H9 (cell line): ENCODE measurements around the gene BRAF. TPM values are rescaled to one million over a fixed set of nuclear protein-coding genes. Genes with fewer than 3 reads are reported as not detected.

Experiments
- DNase-seq: peaks from one replicate; pipeline ENCODE4 v3.0.0-alpha.2; 2017
- H2AFZ ChIP-seq: one replicate; pipeline ENCODE4 v1.6.1; 2013; ENCODE audit warnings: mild to moderate bottlenecking, low read length, control low read depth, moderate library complexity
- H2AK5ac ChIP-seq: 2 replicates; pipeline ENCODE4 v1.6.1; 2013; ENCODE audit warnings: low read length, control low read depth, mixed read lengths; ENCODE audit not compliant: insufficient read length
- H2BK120ac ChIP-seq: one replicate; pipeline ENCODE4 v1.6.1; 2013; ENCODE audit warnings: low read depth, mild to moderate bottlenecking, low read length, control low read depth, inconsistent platforms; ENCODE audit not compliant: poor library complexity, severe bottlenecking
- H2BK12ac ChIP-seq: 2 replicates; pipeline ENCODE4 v1.6.1; 2013; ENCODE audit warnings: low read length, control low read depth, mixed read lengths, low read depth; ENCODE audit not compliant: insufficient read length
- H2BK15ac ChIP-seq: 2 replicates; pipeline ENCODE4 v1.6.1; 2013; ENCODE audit warnings: low read depth, low read length, control low read depth
- H2BK20ac ChIP-seq: one replicate; pipeline ENCODE4 v1.6.1; 2013; ENCODE audit warnings: low read depth, mild to moderate bottlenecking, low read length, control low read depth, inconsistent platforms; ENCODE audit not compliant: poor library complexity, severe bottlenecking
- H2BK5ac ChIP-seq: 2 replicates; pipeline ENCODE4 v1.6.1; 2013; ENCODE audit warnings: low read length, control low read depth, mixed read lengths; ENCODE audit not compliant: insufficient read length
- H3K14ac ChIP-seq: 2 replicates; pipeline ENCODE4 v1.6.1; 2013; ENCODE audit warnings: low read length, control low read depth; ENCODE audit not compliant: insufficient read depth
- H3K18ac ChIP-seq: 2 replicates; pipeline ENCODE4 v1.6.1; 2013; ENCODE audit warnings: low read depth, mild to moderate bottlenecking, mixed read lengths, low read length, control low read depth; ENCODE audit not compliant: insufficient read length
- H3K23ac ChIP-seq: 2 replicates; pipeline ENCODE4 v1.6.1; 2013; ENCODE audit warnings: low read length, control low read depth, mixed read lengths, low read depth; ENCODE audit not compliant: insufficient read length
- H3K23me2 ChIP-seq: 2 replicates; pipeline ENCODE4 v1.6.1; 2013; ENCODE audit warnings: low read depth, mild to moderate bottlenecking, mixed read lengths, low read length, control low read depth; ENCODE audit not compliant: insufficient read length, poor library complexity, severe bottlenecking
- H3K27ac ChIP-seq: 2 replicates; pipeline ENCODE4 v1.5.1; 2013; ENCODE audit warnings: low read length, control low read depth, mixed read lengths, low read depth; ENCODE audit not compliant: insufficient read length
- H3K27me3 ChIP-seq: 2 replicates; pipeline ENCODE4 v1.6.1; 2013; ENCODE audit warnings: low read length, control low read depth, inconsistent platforms; ENCODE audit not compliant: insufficient read depth
- H3K4ac ChIP-seq: 2 replicates; pipeline ENCODE4 v1.6.1; 2013; ENCODE audit warnings: low read depth, mild to moderate bottlenecking, control low read depth, inconsistent platforms, low read length, moderate library complexity
- H3K4me1 ChIP-seq: 2 replicates; pipeline ENCODE4 v1.6.1; 2013; ENCODE audit warnings: low read length, control low read depth, inconsistent platforms; ENCODE audit not compliant: insufficient read depth
- H3K4me2 ChIP-seq: 2 replicates; pipeline ENCODE4 v1.6.1; 2013; ENCODE audit warnings: low read length, control low read depth, mixed read lengths; ENCODE audit not compliant: insufficient read length, insufficient read depth
- H3K56ac ChIP-seq: 2 replicates; pipeline ENCODE4 v1.6.1; 2013; ENCODE audit warnings: low read depth, mild to moderate bottlenecking, mixed read lengths, low read length, control low read depth; ENCODE audit not compliant: insufficient read length
- H3K79me1 ChIP-seq: 2 replicates; pipeline ENCODE4 v1.6.1; 2013; ENCODE audit warnings: low read depth, mild to moderate bottlenecking, moderate library complexity, low read length, control low read depth, inconsistent platforms; ENCODE audit not compliant: insufficient read depth, poor library complexity, severe bottlenecking
- H3K79me2 ChIP-seq: 2 replicates; pipeline ENCODE4 v1.6.1; 2013; ENCODE audit warnings: low read length, control low read depth, inconsistent platforms; ENCODE audit not compliant: insufficient read depth
- H3K9ac ChIP-seq: 2 replicates; pipeline ENCODE4 v1.6.1; 2013; ENCODE audit warnings: low read length, control low read depth, mixed read lengths; ENCODE audit not compliant: insufficient read length; ENCODE audit errors: extremely low read depth
- H3K9me3 ChIP-seq: one replicate; pipeline ENCODE4 v1.6.1; 2013; ENCODE audit warnings: low read depth, low read length, inconsistent platforms; ENCODE audit not compliant: control insufficient read depth
- H3T11ph ChIP-seq: one replicate; pipeline ENCODE4 v1.6.1; 2013; ENCODE audit warnings: mild to moderate bottlenecking, low read length, control low read depth, inconsistent platforms
- H4K20me1 ChIP-seq: one replicate; pipeline ENCODE4 v1.6.1; 2013; ENCODE audit not compliant: control insufficient read depth, insufficient read length, insufficient read depth
- H4K5ac ChIP-seq: 2 replicates; pipeline ENCODE4 v1.6.1; 2013; ENCODE audit warnings: low read depth, mild to moderate bottlenecking, mixed read lengths, low read length, control low read depth; ENCODE audit not compliant: insufficient read length
- H4K8ac ChIP-seq: replicated peaks from 2 replicates; pipeline ENCODE4 v1.6.1; 2013; ENCODE audit warnings: low read length, control low read depth, mixed read lengths, low read depth; ENCODE audit not compliant: insufficient read length
- H4K91ac ChIP-seq: 2 replicates; pipeline ENCODE4 v1.6.1; 2013; ENCODE audit warnings: low read depth, mild to moderate bottlenecking, moderate library complexity, mixed read lengths, low read length, control low read depth; ENCODE audit not compliant: insufficient read length
- H3K27ac Mint-ChIP-seq, 3 experiments: 2 replicates in 2 of 3; 3 replicates in 1 of 3; pipeline ENCODE4 v1.8.0; 2020 to 2021; ENCODE audit warnings: mixed read lengths in 3 of 3, mild to moderate bottlenecking in 1 of 3, moderate library complexity in 1 of 3
- H3K27me3 Mint-ChIP-seq: 2 replicates; pipeline ENCODE4 v1.8.0; 2021; ENCODE audit warnings: low read depth, mild to moderate bottlenecking, moderate library complexity, mixed read lengths
- H3K36me3 Mint-ChIP-seq, 3 experiments: 2 replicates in 2 of 3; 3 replicates in 1 of 3; pipeline ENCODE4 v1.8.0; 2020 to 2021; ENCODE audit warnings: low read depth in 3 of 3, mixed read lengths in 3 of 3; ENCODE audit not compliant: insufficient read depth in 1 of 3
- H3K4me1 Mint-ChIP-seq, 2 experiments: 2 replicates each; pipeline ENCODE4 v1.8.0; 2020; ENCODE audit warnings: mixed read lengths in 2 of 2
- H3K4me3 Mint-ChIP-seq, 2 experiments: 2 replicates in 1 of 2; 3 replicates in 1 of 2; pipeline ENCODE4 v1.8.0; 2020 to 2021; ENCODE audit warnings: mild to moderate bottlenecking in 2 of 2, mixed read lengths in 2 of 2, moderate library complexity in 1 of 2
- H3K9me3 Mint-ChIP-seq, 2 experiments: 2 replicates in 1 of 2; 3 replicates in 1 of 2; pipeline ENCODE4 v1.8.0; 2020; ENCODE audit warnings: mild to moderate bottlenecking in 2 of 2, mixed read lengths in 2 of 2, moderate library complexity in 1 of 2
- WGBS: extraction: QIAGEN DNeasy Blood & Tissue Kit; methylation state at CpG from one replicate; pipeline ENCODE4 v1.1.7; 2013; ENCODE audit warnings: missing lambda C conversion rate, low lambda C conversion rate, mixed read lengths; ENCODE audit not compliant: insufficient read length; ENCODE audit errors: extremely low coverage; 5-methylcytosine and 5-hydroxymethylcytosine counted together
- total RNA-seq: library from RNA; stranded (reverse); gene quantifications from 2 replicates; pipeline ENCODE4 v1.2.1, GENCODE V29; 2021
- TF ChIP-seq, protein P1 (sequence below): fragments of 200-600 bp; sonication (generic); conservative IDR thresholded peaks from 3 replicates; pipeline ENCODE4 v1.8.0; 2021; ENCODE audit warnings: antibody characterized with exemption, mild to moderate bottlenecking

Gene BRAF
- total RNA-seq, 1 experiment from 2014 or later: 32.9 TPM

DNA sequence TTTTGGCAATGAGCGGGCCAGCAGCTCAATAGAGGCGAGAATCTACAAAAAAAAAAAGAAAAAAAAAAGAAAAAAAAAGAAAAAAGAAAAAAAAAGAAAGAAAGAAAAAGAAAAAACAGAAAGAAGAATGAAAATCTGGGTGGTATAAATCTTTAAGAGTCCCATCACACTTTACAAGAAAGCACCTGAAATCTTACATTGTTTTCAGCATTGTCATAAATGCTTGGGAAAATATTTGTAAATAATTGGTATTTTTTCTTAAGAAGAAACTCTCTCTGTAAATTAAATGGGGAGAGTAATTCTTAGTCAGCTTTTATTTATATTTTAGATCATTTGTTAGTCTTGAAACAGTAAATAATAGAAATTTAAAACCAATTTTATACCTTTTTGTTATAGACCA, 190.0 kb downstream of the BRAF start:
- Histone ChIP-seq H3K79me2 (no peaks in the 10 kb centered on the region), H2BK15ac (no peak overlapping the region), H3K14ac (no peak overlapping the region), H2BK20ac (no peak overlapping the region), H3T11ph (no peak overlapping the region), H3K23ac (no peak overlapping the region), H3K56ac (no peak overlapping the region), H3K4me1 (no peaks in the 10 kb centered on the region), H4K8ac (no peak overlapping the region), H3K79me1 (no peaks in the 10 kb centered on the region), H4K91ac (no peak overlapping the region), H3K27me3 (no peaks in the 10 kb centered on the region), H3K9me3 (no peaks in the 10 kb centered on the region), H2BK12ac (no peak overlapping the region), H2AFZ (no peak overlapping the region), H2AK5ac (no peak overlapping the region), H4K20me1 (no peaks in the 10 kb centered on the region), H3K4ac (no peak overlapping the region), H2BK120ac (no peak overlapping the region), H2BK5ac (no peak overlapping the region), H3K4me2 (no peak overlapping the region), H3K27ac (no peak overlapping the region), H3K23me2 (no peaks in the 10 kb centered on the region), H3K9ac (no peak overlapping the region), H4K5ac (no peak overlapping the region), H3K18ac (no peak overlapping the region)
- H3K36me3 Mint-ChIP-seq: peaks cover 4 to 18% (median 17%) of the 10 kb centered on the region in 3 experiments; a peak in 6 of 7 replicates
- H3K27ac Mint-ChIP-seq: 0 out of 7 replicates have a peak overlapping the region, but pooled peaks of 1 of the 3 experiments have one; percentile 38
- WGBS: no CpG with 5 or more reads among the region's 2 CpGs
- no peaks in the 10 kb centered on the region for H3K27me3 Mint-ChIP-seq
- no peaks in the 10 kb centered on the region for H3K9me3 Mint-ChIP-seq
- DNase-seq: no peak
- peaks cover 5 to 9% of the 10 kb centered on the region in 2 experiments for H3K4me1 Mint-ChIP-seq
- TF ChIP-seq, protein P1, sequence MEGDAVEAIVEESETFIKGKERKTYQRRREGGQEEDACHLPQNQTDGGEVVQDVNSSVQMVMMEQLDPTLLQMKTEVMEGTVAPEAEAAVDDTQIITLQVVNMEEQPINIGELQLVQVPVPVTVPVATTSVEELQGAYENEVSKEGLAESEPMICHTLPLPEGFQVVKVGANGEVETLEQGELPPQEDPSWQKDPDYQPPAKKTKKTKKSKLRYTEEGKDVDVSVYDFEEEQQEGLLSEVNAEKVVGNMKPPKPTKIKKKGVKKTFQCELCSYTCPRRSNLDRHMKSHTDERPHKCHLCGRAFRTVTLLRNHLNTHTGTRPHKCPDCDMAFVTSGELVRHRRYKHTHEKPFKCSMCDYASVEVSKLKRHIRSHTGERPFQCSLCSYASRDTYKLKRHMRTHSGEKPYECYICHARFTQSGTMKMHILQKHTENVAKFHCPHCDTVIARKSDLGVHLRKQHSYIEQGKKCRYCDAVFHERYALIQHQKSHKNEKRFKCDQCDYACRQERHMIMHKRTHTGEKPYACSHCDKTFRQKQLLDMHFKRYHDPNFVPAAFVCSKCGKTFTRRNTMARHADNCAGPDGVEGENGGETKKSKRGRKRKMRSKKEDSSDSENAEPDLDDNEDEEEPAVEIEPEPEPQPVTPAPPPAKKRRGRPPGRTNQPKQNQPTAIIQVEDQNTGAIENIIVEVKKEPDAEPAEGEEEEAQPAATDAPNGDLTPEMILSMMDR: no peak
- H3K4me3 Mint-ChIP-seq: no peak overlapping the region
